HG02571 (cell line): ENCODE measurements around the gene HORMAD2.

ENCODE experiments used
- ATAC-seq: cut with Tn5 transposase; IDR thresholded peaks from one replicate; pipeline ENCODE4 v1.9.1; 2021; ENCODE audit warnings: mild to moderate bottlenecking, moderate library complexity; ENCODE audit not compliant: unreplicated experiment

The HORMAD2 gene

GRCh38 chr22:30079952-30080533 lies at the start of gene HORMAD2:
Gene HORMAD2, plus strand, starts transcription at chr22:30080464. Its CDS starts 13,489 bp downstream, at chr22:30093953.
- ATAC-seq, result no peak

- ATAC-seq, result no peak
Measured at GRCh38 chr22:30031328-30031727, 48.9 kb upstream of the HORMAD2 start.

GRCh38 chr22:30031764-30032455 lies 48.4 kb upstream of the HORMAD2 start:
- ATAC-seq, result no peak

GRCh38 chr22:30033137-30033536 lies 47.1 kb upstream of the HORMAD2 start:
- ATAC-seq, result no peak

GRCh38 chr22:30033901-30034300 lies 46.4 kb upstream of the HORMAD2 start:
- no peak for ATAC-seq

- no peak for ATAC-seq
Measured at GRCh38 chr22:30036656-30037055, 43.6 kb upstream of the HORMAD2 start.

- no peak for ATAC-seq
Measured at GRCh38 chr22:30038219-30038618, 42.0 kb upstream of the HORMAD2 start.

- no peak for ATAC-seq
Measured at GRCh38 chr22:30040499-30041260, 39.6 kb upstream of the HORMAD2 start.

GRCh38 chr22:30041475-30041874 lies 38.8 kb upstream of the HORMAD2 start:
- ATAC-seq, result no peak

GRCh38 chr22:30041881-30042280 lies 38.4 kb upstream of the HORMAD2 start:
- ATAC-seq, result no peak

GRCh38 chr22:30043161-30043560 lies 37.1 kb upstream of the HORMAD2 start:
- no peak for ATAC-seq

GRCh38 chr22:30044369-30044768 lies 35.9 kb upstream of the HORMAD2 start:
- no peak for ATAC-seq

- no peak for ATAC-seq
Measured at GRCh38 chr22:30044881-30045493, 35.3 kb upstream of the HORMAD2 start.

- no peak for ATAC-seq
Measured at GRCh38 chr22:30045494-30045887, 34.8 kb upstream of the HORMAD2 start.

GRCh38 chr22:30045901-30046715 lies 34.2 kb upstream of the HORMAD2 start:
- no peak for ATAC-seq

- no peak for ATAC-seq
Measured at GRCh38 chr22:30046716-30047363, 33.4 kb upstream of the HORMAD2 start.

GRCh38 chr22:30047364-30047738 lies 32.9 kb upstream of the HORMAD2 start:
- ATAC-seq, result no peak

- no peak for ATAC-seq
Measured at GRCh38 chr22:30048681-30049080, 31.6 kb upstream of the HORMAD2 start.

- no peak for ATAC-seq
Measured at GRCh38 chr22:30054067-30054763, 26.0 kb upstream of the HORMAD2 start.

GRCh38 chr22:30054764-30055069 lies 25.5 kb upstream of the HORMAD2 start:
- ATAC-seq, result no peak
